Esophagus squamous epithelium (tissue), 5 donors: ENCODE measurements around the gene SCN11A. TPM values are rescaled to one million over a fixed set of nuclear protein-coding genes. Genes with fewer than 3 reads are reported as not detected.

ENCODE experiments used
- DNase-seq: peaks from one replicate; lab custom pipeline; 2025; lab: John Stamatoyannopoulos, UW
- H3K27ac ChIP-seq, 4 donors: fragments of 200-600 bp; sonication (generic); one replicate each; pipeline ENCODE4 v1.5.1; 2016 to 2019; ENCODE audit warnings: mild to moderate bottlenecking in 1 of 4
- H3K27me3 ChIP-seq, 4 donors: fragments of 200-600 bp; sonication (generic); 1 replicate in 3 of 4; 2 replicates in 1 of 4; pipeline versions ENCODE4 v1.5.1 to v1.6.0; 2017 to 2021; ENCODE audit warnings: antibody characterized with exemption in 1 of 4
- H3K36me3 ChIP-seq, 3 donors: fragments of 200-600 bp; sonication (generic); one replicate each; pipeline ENCODE4 v1.5.1; 2016 to 2019
- H3K4me1 ChIP-seq, 3 donors: fragments of 200-600 bp; sonication (generic); one replicate each; pipeline ENCODE4 v1.5.1; 2017 to 2019
- H3K4me3 ChIP-seq, 4 donors: fragments of 200-600 bp; sonication (generic); 1 replicate in 3 of 4; 2 replicates in 1 of 4; pipeline ENCODE4 v1.5.1; 2016 to 2019; ENCODE audit warnings: mild to moderate bottlenecking in 2 of 4, moderate library complexity in 1 of 4
- H3K9me3 ChIP-seq, 3 donors: fragments of 200-600 bp; sonication (generic); one replicate each; pipeline ENCODE4 v1.5.1; 2016 to 2019
- CTCF ChIP-seq, 6 experiments: fragments of 450-650 bp in 4 of 6; fragments of 200-600 bp in 2 of 6; sonication (generic) in 2 of 6; IDR thresholded peaks; one replicate each; pipeline ENCODE4 v1.5.1; 2016 to 2019; ENCODE audit warnings: antibody characterized with exemption in 6 of 6, mild to moderate bottlenecking in 4 of 6, moderate library complexity in 4 of 6
- POLR2A ChIP-seq, 4 donors: fragments of 450-650 bp; IDR thresholded peaks; one replicate each; pipeline ENCODE4 v1.6.1; 2017; ENCODE audit warnings: antibody characterized with exemption in 4 of 4, mild to moderate bottlenecking in 4 of 4, moderate library complexity in 3 of 4
- WGBS, 2 donors: methylation state at CpG; one replicate each; pipeline ENCODE4 v1.1.5; 2018; 5-methylcytosine and 5-hydroxymethylcytosine counted together
- intact Hi-C: fragments of 100-400 bp; cut with DNase I; formaldehyde crosslinking; loops from one replicate; pipeline ENCODE4 v1.15.0; 2022
- total RNA-seq, 4 donors: library from RNA; depleted of rRNA; stranded (reverse); fragments of >200 nt; gene quantifications; one replicate each; pipeline ENCODE4 v1.1.0, GENCODE V29; 2016
- donor health status: DM: yes; HTN: yes; CAD: no.

The SCN11A gene
- total RNA-seq, 4 donors from 2014 or later, result under 0.01 to 0.04 TPM; not detected in 2

GRCh38 chr3:39086144-39086543, 34.4 kb upstream of the SCN11A start:
- TF ChIP-seq CTCF (IDR thresholded peaks at IDR 0.05) (no peak), POLR2A (IDR thresholded peaks at IDR 0.05) (no peak)
- H3K36me3 ChIP-seq, result peaks cover 0 to 93% (median 12%) of the 10 kb centered on the region in 3 donors
- no peaks in the 10 kb centered on the region for H3K9me3 ChIP-seq
- H3K27me3 ChIP-seq, result no peaks in the 10 kb centered on the region
- intact Hi-C loops, result no loop called here
- no peak overlapping the region for H3K4me3 ChIP-seq
- WGBS, 2 donors, result 84 to 92% methylated on average over 4 of the region's 4 CpGs
- no peak for DNase-seq
- no peaks in the 10 kb centered on the region for H3K4me1 ChIP-seq
- H3K27ac ChIP-seq, result no peak overlapping the region

GRCh38 chr3:39082666-39083313, 31.0 kb upstream of the SCN11A start:
- Histone ChIP-seq H3K4me3 (no peak overlapping the region), H3K36me3 (peaks cover 0 to 91% (median 4%) of the 10 kb centered on the region in 3 donors), H3K9me3 (no peaks in the 10 kb centered on the region), H3K27ac (no peak overlapping the region), H3K27me3 (no peaks in the 10 kb centered on the region), H3K4me1 (no peaks in the 10 kb centered on the region)
- DNase-seq, result no peak
- WGBS, 2 donors, result 98% methylated on average over 4 of the region's 4 CpGs
- TF ChIP-seq CTCF (IDR thresholded peaks at IDR 0.05), result no peak
- no peak for TF ChIP-seq POLR2A (IDR thresholded peaks at IDR 0.05)
- intact Hi-C loops, result no loop called here

GRCh38 chr3:39080026-39080425, 28.3 kb upstream of the SCN11A start:
- H3K36me3 ChIP-seq, result peaks cover 6 to 91% (median 7%) of the 10 kb centered on the region in 3 donors
- H3K4me3 ChIP-seq, result no peak overlapping the region
- H3K27ac ChIP-seq, result no peak overlapping the region
- TF ChIP-seq CTCF (IDR thresholded peaks at IDR 0.05), result no peak
- TF ChIP-seq POLR2A (IDR thresholded peaks at IDR 0.05), result no peak
- no peaks in the 10 kb centered on the region for H3K9me3 ChIP-seq
- intact Hi-C loops, result no loop called here
- no peaks in the 10 kb centered on the region for H3K27me3 ChIP-seq
- no peaks in the 10 kb centered on the region for H3K4me1 ChIP-seq
- DNase-seq, result no peak

GRCh38 chr3:39079530-39079929, 27.8 kb upstream of the SCN11A start:
- peaks cover 6 to 91% (median 7%) of the 10 kb centered on the region in 3 donors for H3K36me3 ChIP-seq
- intact Hi-C loops, result no loop called here
- no peak overlapping the region for H3K4me3 ChIP-seq
- no peaks in the 10 kb centered on the region for H3K9me3 ChIP-seq
- no peak for DNase-seq
- H3K4me1 ChIP-seq, result no peaks in the 10 kb centered on the region
- no peak overlapping the region for H3K27ac ChIP-seq
- H3K27me3 ChIP-seq, result no peaks in the 10 kb centered on the region
- TF ChIP-seq POLR2A (IDR thresholded peaks at IDR 0.05) (no peak), CTCF (IDR thresholded peaks at IDR 0.05) (no peak)

- Histone ChIP-seq H3K4me3 (no peak overlapping the region), H3K36me3 (peaks cover 6 to 98% (median 7%) of the 10 kb centered on the region in 3 donors), H3K27me3 (no peaks in the 10 kb centered on the region), H3K4me1 (no peaks in the 10 kb centered on the region), H3K27ac (no peak overlapping the region), H3K9me3 (no peaks in the 10 kb centered on the region)
- intact Hi-C loops, result no loop called here
- no peak for TF ChIP-seq CTCF (IDR thresholded peaks at IDR 0.05)
- TF ChIP-seq POLR2A (IDR thresholded peaks at IDR 0.05), result no peak
- WGBS, 2 donors, result 93 to 95% methylated on average over 9 to 10 of the region's 10 CpGs
- DNase-seq, result no peak
Measured at GRCh38 chr3:39075910-39076309, 24.2 kb upstream of the SCN11A start.
